GM18867 (cell line): ENCODE data around the gene NDOR1.

Experiments used
- ATAC-seq: cut with Tn5 transposase; IDR thresholded peaks from one replicate; pipeline ENCODE4 v1.9.1; 2021; ENCODE audit warnings: mild to moderate bottlenecking, moderate library complexity; ENCODE audit not compliant: unreplicated experiment

Gene NDOR1

GRCh38 chr9:137205126-137206069, at the start of gene NDOR1, which contains the start of gene TMEM203:
Gene NDOR1 (plus strand): TSS chr9:137205700. CDS start chr9:137205778, 78 bp downstream.
Gene TMEM203 (minus strand): TSS chr9:137205648. CDS start chr9:137205414, 234 bp downstream.
- ATAC-seq, result peak; percentile 36

- ATAC-seq, result no peak
These were observed 48.7 kb upstream of the NDOR1 start for GRCh38 chr9:137156567-137157375.

DNA sequence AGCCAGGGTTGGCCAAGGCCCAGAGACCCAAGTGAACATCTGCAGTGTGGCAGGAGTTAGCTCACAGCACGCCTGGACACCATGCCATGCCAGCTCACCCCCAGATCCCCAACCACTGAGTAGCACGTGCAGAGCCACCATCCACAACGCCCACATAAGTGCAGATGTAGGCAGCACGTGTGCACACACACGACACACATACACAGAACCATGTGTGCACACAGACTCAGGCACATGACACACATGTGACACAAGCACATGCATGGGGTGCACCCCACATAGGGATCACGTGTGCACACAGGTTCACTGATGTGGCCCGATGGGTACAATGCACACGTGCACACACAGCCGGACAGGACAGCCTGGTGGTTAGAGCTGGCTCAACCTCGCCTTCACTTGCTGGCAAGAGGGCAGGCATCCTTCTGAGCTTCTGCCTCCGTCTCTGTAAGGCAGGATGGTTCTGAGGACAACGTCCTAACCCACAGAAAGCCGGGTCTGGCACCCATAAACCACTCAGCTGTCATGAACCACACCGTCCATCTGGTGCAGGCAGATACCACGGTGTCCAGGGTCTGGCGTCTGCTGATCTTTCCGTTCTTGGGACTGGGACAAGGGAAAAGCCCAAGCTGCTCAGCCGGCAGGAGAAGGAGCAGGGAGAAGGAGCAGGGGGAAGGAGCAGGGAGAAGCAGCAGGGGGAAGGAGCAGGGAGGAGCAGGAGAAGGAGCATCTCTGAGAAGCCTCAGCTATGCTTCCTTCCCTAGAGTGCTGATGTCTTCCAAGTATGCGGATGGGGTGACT, 47.7 kb upstream of the NDOR1 start:
- ATAC-seq, result no peak

- no peak for ATAC-seq
These were observed 46.9 kb upstream of the NDOR1 start for GRCh38 chr9:137158625-137159024.

GRCh38 chr9:137159105-137160053, 46.1 kb upstream of the NDOR1 start:
- no peak for ATAC-seq

- ATAC-seq, result no peak
These were observed 45.5 kb upstream of the NDOR1 start for GRCh38 chr9:137160054-137160425.

DNA sequence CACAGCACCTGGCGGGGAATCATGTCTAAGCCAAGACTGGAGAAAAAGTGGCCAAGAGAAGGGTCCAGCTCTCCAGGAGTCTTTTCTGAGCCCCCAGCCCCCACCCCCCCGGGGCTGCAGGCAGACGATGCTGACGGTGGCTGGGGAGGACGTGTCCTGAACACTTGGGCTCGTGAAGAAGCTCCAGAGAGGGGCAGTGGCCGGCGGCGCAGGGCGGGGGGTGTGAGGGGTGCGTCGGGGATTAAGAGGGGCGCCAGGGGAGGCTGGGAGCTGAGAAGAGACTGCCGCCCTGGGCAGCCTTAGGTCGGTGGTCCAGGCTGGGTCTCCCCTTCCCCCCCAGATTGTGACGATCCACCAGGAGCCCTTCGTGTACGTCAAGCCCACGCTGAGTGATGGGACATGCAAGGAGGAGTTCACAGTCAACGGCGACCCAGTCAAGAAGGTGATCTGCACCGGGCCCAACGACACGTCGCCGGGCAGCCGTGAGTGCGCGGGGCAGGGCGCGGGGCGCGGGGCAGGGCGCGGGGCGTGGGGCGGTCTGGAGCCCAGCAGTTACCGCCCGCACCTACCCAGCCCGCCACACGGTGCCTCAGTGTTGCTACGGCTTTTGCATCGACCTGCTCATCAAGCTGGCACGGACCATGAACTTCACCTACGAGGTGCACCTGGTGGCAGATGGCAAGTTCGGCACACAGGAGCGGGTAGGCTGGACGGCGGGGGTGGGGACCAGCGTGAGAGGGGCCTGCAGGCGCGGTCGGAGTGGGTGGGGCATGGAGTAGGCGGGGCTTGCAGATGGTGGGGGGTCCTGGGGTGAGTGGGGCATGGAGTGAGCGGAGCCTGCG, 44.6 kb upstream of the NDOR1 start:
- ATAC-seq, result no peak

DNA sequence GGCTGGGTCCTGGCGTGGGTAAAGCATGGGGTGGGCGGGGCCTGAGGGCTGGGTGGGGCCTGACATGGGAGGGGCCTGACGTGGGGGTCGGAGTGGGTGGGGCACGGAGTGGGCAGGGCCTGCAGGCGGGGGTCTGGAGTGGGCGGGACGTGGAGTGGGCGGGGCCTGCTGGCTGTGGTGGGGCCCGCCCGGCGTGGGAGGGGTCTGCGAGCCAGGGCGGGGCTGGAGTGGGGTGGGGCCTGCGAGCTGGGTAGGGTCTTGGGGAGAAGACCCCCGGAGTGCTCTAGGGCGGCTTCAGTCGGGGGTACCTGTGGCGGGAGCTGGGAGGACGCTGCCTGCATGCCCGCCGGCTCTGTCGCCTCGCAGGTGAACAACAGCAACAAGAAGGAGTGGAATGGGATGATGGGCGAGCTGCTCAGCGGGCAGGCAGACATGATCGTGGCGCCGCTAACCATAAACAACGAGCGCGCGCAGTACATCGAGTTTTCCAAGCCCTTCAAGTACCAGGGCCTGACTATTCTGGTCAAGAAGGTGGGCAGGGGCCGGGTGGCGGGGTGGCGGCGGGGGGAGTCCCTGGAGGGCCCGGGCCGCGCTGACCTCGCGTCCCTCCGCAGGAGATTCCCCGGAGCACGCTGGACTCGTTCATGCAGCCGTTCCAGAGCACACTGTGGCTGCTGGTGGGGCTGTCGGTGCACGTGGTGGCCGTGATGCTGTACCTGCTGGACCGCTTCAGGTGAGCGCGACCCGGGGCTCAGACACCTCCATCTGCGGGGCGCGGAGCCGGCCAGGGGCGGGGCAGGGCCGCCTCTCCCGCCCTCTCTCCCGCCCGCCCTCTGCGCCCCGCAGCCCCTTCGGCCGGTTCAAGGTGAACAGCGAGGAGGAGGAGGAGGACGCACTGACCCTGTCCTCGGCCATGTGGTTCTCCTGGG, 43.7 kb upstream of the NDOR1 start:
- no peak for ATAC-seq

- ATAC-seq, result no peak
These were observed 42.8 kb upstream of the NDOR1 start for GRCh38 chr9:137162505-137163364.

GRCh38 chr9:137163365-137163715, 42.2 kb upstream of the NDOR1 start:
- no peak for ATAC-seq

GRCh38 chr9:137163805-137164204, 41.7 kb upstream of the NDOR1 start:
- ATAC-seq, result no peak

- ATAC-seq, result no peak
These were observed 40.9 kb upstream of the NDOR1 start for GRCh38 chr9:137164370-137165249.

GRCh38 chr9:137165250-137165836, 40.2 kb upstream of the NDOR1 start:
- ATAC-seq, result no peak

DNA sequence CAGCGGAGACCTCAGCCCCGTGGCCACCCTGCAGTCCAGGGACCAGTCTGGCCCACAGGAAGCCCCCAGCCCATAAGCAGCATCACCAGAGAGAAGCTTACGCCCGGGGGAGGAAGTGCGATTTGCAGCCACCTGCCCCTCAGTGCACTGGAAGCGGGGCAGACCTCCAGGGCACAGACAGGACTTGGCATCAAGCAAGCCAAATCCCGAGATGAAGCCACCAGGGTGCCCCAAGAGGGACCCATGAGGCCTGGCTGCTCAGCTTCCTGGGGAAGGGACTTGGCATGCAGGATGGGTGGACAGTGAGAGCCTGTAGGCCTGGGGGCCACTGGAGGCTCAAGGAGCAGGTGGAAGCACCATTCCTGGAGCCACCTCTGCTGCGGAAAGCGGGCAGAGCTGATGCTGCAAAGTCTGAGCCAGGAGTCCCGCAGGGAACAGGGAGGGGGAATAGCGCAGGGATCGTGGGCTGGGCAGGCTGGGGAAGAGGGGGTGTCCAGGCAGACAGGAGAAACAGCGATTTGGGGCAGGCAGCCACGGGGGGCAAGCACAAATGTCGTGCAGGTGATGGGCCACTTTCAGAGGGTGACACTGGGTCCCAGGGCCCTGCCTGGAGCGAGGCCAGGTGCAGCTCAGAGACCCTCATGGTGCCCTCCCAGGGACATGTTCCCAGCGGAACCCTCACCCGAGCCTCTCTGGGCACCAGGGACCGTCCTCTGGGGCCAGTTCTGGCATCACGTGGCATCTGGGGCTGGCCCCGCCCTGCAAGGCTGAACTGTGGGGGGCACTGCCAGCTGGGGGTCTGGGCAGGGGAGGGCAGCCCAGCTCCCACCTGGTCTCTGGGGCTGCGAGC, 38.9 kb upstream of the NDOR1 start:
- no peak for ATAC-seq

DNA sequence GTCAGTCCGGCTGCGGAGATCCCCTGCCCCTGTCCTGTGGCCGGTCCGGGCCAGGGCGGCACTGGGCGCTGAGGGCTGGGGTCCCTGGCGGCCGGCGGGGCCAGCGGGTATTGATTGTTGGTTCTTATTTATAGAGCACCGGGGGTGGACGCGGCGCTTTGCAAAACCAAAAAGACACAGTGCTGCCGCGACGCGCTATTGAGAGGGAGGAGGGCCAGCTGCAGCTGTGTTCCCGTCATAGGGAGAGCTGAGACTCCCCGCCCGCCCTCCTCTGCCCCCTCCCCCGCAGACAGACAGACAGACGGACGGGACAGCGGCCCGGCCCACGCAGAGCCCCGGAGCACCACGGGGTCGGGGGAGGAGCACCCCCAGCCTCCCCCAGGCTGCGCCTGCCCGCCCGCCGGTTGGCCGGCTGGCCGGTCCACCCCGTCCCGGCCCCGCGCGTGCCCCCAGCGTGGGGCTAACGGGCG, 38.2 kb upstream of the NDOR1 start:
- ATAC-seq, result no peak
